Measurements from ENCODE around the gene TBC1D9B. TPM values are rescaled to one million over a fixed set of nuclear protein-coding genes. Genes with fewer than 3 reads are reported as not detected.

Gene TBC1D9B
- total and polyA plus RNA-seq, 2 experiments from 2014 or later, result 55.7 to 78.8 TPM

DNA sequence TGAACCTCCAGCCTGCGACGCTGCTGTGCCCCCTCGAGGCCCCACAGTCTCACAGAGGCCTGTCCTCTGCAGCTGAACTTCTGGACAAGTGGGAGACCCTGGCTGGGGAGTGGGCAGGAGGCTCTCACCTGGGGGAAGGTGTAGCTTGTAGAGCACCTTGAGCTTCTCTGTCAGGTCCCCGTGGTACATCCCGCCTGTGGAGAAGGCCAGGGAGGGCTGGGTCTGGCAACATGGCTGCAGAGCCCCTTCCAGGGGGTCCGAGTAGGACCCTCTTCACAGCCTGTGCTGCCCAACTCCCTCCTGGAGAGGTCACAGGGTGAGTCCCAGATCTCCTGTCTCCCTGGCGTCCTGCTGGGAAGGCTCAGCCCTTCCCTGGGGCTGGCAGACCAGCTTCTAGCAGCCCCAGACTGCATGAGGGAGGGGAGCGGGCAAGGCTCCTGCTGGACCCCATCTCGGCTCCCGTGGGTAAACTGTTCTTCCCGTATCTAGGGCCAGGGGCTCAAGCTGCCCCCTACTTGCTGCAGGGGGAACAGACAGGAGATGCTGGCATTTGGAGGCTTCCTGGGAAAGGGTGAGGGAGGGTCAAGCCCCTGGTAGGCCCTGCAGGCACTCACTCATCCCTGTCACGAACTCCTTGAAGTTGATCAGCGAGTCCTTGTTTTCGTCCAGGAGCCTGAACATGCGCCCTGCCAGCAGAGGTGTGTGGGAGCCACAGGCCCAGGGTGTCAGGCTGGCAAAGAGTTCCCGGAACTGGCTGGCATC, 37.9 kb downstream of the TBC1D9B start:
- 95 to 96% methylated on average over 13 to 16 of the region's 16 CpGs for WGBS, 2 experiments (ENCODE audit: low coverage in 1 of 2, low lambda C conversion rate in 2 of 2, missing lambda C conversion rate in 2 of 2)
- DNase-seq, result no peak
- Histone ChIP-seq H3K27me3 (replicated peaks; ENCODE audit: insufficient read depth) (no peaks in the 10 kb centered on the region), H2AFZ (no peak overlapping the region), H3K4me3 (no peak overlapping the region), H4K20me1 (ENCODE audit: insufficient read depth) (no peaks in the 10 kb centered on the region), H3K4me1 (ENCODE audit: insufficient read depth) (no peaks in the 10 kb centered on the region), H3K27ac (no peak overlapping the region), H3K36me3 (ENCODE audit: low read depth) (peaks cover 9% of the 10 kb centered on the region; the same call in 1 of the 2 replicates), H3K4me2 (ENCODE audit: unreplicated experiment) (no peak overlapping the region), H3K9me2 (ENCODE audit: insufficient read depth) (no peaks in the 10 kb centered on the region), H3K79me2 (ENCODE audit: insufficient read depth) (no peaks in the 10 kb centered on the region), H3K9me3 (ENCODE audit: low read depth) (no peaks in the 10 kb centered on the region), H3K9ac (no peak overlapping the region), H3F3A (ENCODE audit: insufficient read depth) (no peaks in the 10 kb centered on the region)
- in situ Hi-C loops (cut with MboI), result no loop called here
- TF ChIP-seq EZH2 (IDR thresholded peaks at IDR 0.05; ENCODE audit: insufficient read depth, poor library complexity, severe bottlenecking) (no peak), EZH2phosphoT487 (IDR thresholded peaks at IDR 0.05; ENCODE audit: insufficient read depth, low read depth) (no peak)

DNA sequence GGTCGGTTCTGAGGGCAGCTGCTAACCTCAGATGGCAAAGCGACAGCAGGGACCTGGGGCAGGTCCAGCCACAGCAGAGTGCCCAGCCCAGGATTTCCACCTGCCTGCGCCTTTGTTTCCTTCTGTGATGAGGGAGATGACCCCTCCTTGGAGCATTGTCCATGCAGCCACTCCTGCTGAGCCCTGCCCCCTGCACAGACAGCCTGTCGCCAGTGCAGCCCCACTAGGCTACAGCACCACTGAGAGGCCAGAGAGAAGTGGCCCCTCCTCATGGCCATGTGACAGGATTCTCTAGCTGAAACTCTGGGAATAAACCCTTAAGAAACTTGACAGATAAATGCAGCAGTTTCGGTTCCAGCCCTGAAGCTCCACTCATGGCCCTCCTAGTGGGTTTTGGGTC, 38.6 kb downstream of the TBC1D9B start:
- no peak overlapping the region for H3K9ac ChIP-seq
- no peaks in the 10 kb centered on the region for H3K9me2 ChIP-seq (ENCODE audit: insufficient read depth)
- no peaks in the 10 kb centered on the region for H3K4me1 ChIP-seq (ENCODE audit: insufficient read depth)
- no peaks in the 10 kb centered on the region for H3K79me2 ChIP-seq (ENCODE audit: insufficient read depth)
- peaks cover 9% of the 10 kb centered on the region; the same call in 1 of the 2 replicates for H3K36me3 ChIP-seq (ENCODE audit: low read depth)
- TF ChIP-seq EZH2phosphoT487 (IDR thresholded peaks at IDR 0.05; ENCODE audit: insufficient read depth, low read depth) (no peak), EZH2 (IDR thresholded peaks at IDR 0.05; ENCODE audit: insufficient read depth, poor library complexity, severe bottlenecking) (no peak)
- no peaks in the 10 kb centered on the region for H3K27me3 ChIP-seq (replicated peaks; ENCODE audit: insufficient read depth)
- WGBS, 2 experiments (ENCODE audit: low coverage in 1 of 2, low lambda C conversion rate in 2 of 2, missing lambda C conversion rate in 2 of 2), result 93 to 98% methylated on average over 5 of the region's 5 CpGs
- no peaks in the 10 kb centered on the region for H3F3A ChIP-seq (ENCODE audit: insufficient read depth)
- no peak overlapping the region for H3K4me3 ChIP-seq
- H2AFZ ChIP-seq, result no peak overlapping the region
- no peaks in the 10 kb centered on the region for H4K20me1 ChIP-seq (ENCODE audit: insufficient read depth)
- no peaks in the 10 kb centered on the region for H3K9me3 ChIP-seq (ENCODE audit: low read depth)
- no peak for DNase-seq
- no peak overlapping the region for H3K27ac ChIP-seq
- in situ Hi-C loops (cut with MboI), result no loop called here
- no peak overlapping the region for H3K4me2 ChIP-seq (ENCODE audit: unreplicated experiment)

DNA sequence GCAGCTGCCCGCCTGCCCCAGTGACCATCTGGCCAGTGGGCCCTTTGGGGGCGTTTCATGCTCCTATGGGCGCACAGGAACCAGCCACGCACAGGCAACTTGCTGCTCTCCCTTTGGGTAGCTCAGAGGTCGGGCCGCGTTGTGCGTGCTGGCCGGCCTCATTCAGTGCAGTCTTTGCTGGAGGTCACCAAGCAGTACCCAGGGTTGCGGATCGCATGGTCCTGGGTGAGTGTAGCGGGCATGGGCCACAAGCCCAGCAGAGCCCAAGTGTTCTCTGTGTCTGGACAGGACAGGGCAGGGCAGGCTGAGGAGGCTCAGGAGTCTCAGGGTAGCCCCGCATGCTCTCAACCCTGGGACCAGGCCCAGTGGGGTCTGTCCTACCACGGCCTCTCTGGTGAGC, 39.2 kb downstream of the TBC1D9B start:
- H4K20me1 ChIP-seq (ENCODE audit: insufficient read depth), result no peaks in the 10 kb centered on the region
- H2AFZ ChIP-seq, result no peak overlapping the region
- H3K9me2 ChIP-seq (ENCODE audit: insufficient read depth), result no peaks in the 10 kb centered on the region
- H3F3A ChIP-seq (ENCODE audit: insufficient read depth), result no peaks in the 10 kb centered on the region
- H3K9ac ChIP-seq, result no peak overlapping the region
- no peak for DNase-seq
- no peaks in the 10 kb centered on the region for H3K4me1 ChIP-seq (ENCODE audit: insufficient read depth)
- peaks cover 9% of the 10 kb centered on the region; the same call in 1 of the 2 replicates for H3K36me3 ChIP-seq (ENCODE audit: low read depth)
- H3K79me2 ChIP-seq (ENCODE audit: insufficient read depth), result no peaks in the 10 kb centered on the region
- TF ChIP-seq EZH2phosphoT487 (IDR thresholded peaks at IDR 0.05; ENCODE audit: insufficient read depth, low read depth) (no peak), EZH2 (IDR thresholded peaks at IDR 0.05; ENCODE audit: insufficient read depth, poor library complexity, severe bottlenecking) (no peak)
- in situ Hi-C loops (cut with MboI), result no loop called here
- H3K4me3 ChIP-seq, result no peak overlapping the region
- H3K27ac ChIP-seq, result no peak overlapping the region
- WGBS, 2 experiments (ENCODE audit: low coverage in 1 of 2, low lambda C conversion rate in 2 of 2, missing lambda C conversion rate in 2 of 2), result 97 to 98% methylated on average over 14 of the region's 14 CpGs
- H3K4me2 ChIP-seq (ENCODE audit: unreplicated experiment), result no peak overlapping the region
- no peaks in the 10 kb centered on the region for H3K27me3 ChIP-seq (replicated peaks; ENCODE audit: insufficient read depth)
- H3K9me3 ChIP-seq (ENCODE audit: low read depth), result no peaks in the 10 kb centered on the region

DNA sequence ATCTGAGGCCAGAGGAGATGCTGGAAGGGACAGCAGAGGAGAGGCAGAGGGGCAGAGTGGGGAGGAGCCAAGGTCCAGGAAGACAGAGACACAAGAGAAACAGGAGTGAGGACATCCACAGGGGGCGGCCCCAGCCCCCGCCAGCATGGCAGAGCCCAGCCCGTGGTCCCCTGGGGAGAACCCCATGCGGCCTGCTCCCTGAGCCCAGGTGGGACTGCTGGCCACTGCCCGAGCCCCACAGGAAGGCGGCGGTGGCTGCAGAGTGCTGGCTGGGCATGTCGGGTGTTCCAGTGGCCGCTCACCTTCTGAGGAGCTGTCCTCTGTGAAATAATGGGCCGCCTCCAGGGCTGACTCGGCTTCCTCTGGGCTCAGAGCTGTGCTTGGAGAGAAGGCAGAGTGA, 40.2 kb downstream of the TBC1D9B start:
- Histone ChIP-seq H3K4me3 (no peak overlapping the region), H2AFZ (no peak overlapping the region), H4K20me1 (ENCODE audit: insufficient read depth) (no peaks in the 10 kb centered on the region), H3K27me3 (replicated peaks; ENCODE audit: insufficient read depth) (no peaks in the 10 kb centered on the region), H3K9me3 (ENCODE audit: low read depth) (no peaks in the 10 kb centered on the region), H3K4me2 (ENCODE audit: unreplicated experiment) (no peak overlapping the region), H3K79me2 (ENCODE audit: insufficient read depth) (no peaks in the 10 kb centered on the region), H3K9me2 (ENCODE audit: insufficient read depth) (no peaks in the 10 kb centered on the region), H3K4me1 (ENCODE audit: insufficient read depth) (no peaks in the 10 kb centered on the region), H3K36me3 (ENCODE audit: low read depth) (peaks cover 7% of the 10 kb centered on the region; the same call in 1 of the 2 replicates), H3K27ac (no peak overlapping the region), H3K9ac (no peak overlapping the region), H3F3A (ENCODE audit: insufficient read depth) (no peaks in the 10 kb centered on the region)
- DNase-seq, result no peak
- no peak for TF ChIP-seq EZH2 (IDR thresholded peaks at IDR 0.05; ENCODE audit: insufficient read depth, poor library complexity, severe bottlenecking)
- no peak for TF ChIP-seq EZH2phosphoT487 (IDR thresholded peaks at IDR 0.05; ENCODE audit: insufficient read depth, low read depth)
- in situ Hi-C loops (cut with MboI), result no loop called here
- 91 to 94% methylated on average over 10 to 11 of the region's 11 CpGs for WGBS, 2 experiments (ENCODE audit: low coverage in 1 of 2, low lambda C conversion rate in 2 of 2, missing lambda C conversion rate in 2 of 2)
